Neural cell (in vitro differentiated cells): ENCODE data around the gene TTLL1. TPM values are rescaled to one million over a fixed set of nuclear protein-coding genes. Genes with fewer than 3 reads are reported as not detected.

Experiments
- H2AFZ ChIP-seq: fragments of 200-600, 300-800 bp; sonication (generic), shearing (Covaris generic); 2 replicates; pipeline ENCODE4 v1.6.0; 2014; ENCODE audit warnings: low read depth, mild to moderate bottlenecking, antibody characterized with exemption, low read length, moderate library complexity
- H3F3A ChIP-seq: fragments of 200-600 bp; shearing (Covaris generic); 2 replicates; pipeline ENCODE4 v1.6.1; 2016; ENCODE audit warnings: mild to moderate bottlenecking, moderate library complexity, mixed read lengths, antibody characterized with exemption, low read length; ENCODE audit not compliant: insufficient read depth, poor library complexity, severe bottlenecking
- H3K27ac ChIP-seq: fragments of 200-600, 300-800 bp; sonication (generic), shearing (Covaris generic); 2 replicates; pipeline ENCODE4 v1.5.1; 2014; ENCODE audit warnings: mild to moderate bottlenecking, low read length, moderate library complexity
- H3K27me3 ChIP-seq: fragments of 300-800, 200-600 bp; sonication (generic), shearing (Covaris generic); 2 replicates; pipeline ENCODE4 v1.6.0; 2014; ENCODE audit warnings: mild to moderate bottlenecking, low read depth, low read length, moderate library complexity; ENCODE audit not compliant: insufficient read depth
- H3K36me3 ChIP-seq: fragments of 300-800, 200-600 bp; sonication (generic), shearing (Covaris generic); 2 replicates; pipeline ENCODE4 v1.5.1; 2014; ENCODE audit warnings: mild to moderate bottlenecking, antibody characterized with exemption, low read length, moderate library complexity; ENCODE audit not compliant: insufficient read depth
- H3K4me2 ChIP-seq: fragments of 300-800, 200-600 bp; sonication (generic), shearing (Covaris generic); 2 replicates; pipeline ENCODE4 v1.6.0; 2014; ENCODE audit warnings: mild to moderate bottlenecking, low read length
- H3K4me3 ChIP-seq: fragments of 300-800, 200-600 bp; sonication (generic), shearing (Covaris generic); 2 replicates; pipeline ENCODE4 v1.5.1; 2014; ENCODE audit warnings: mild to moderate bottlenecking, low read length, moderate library complexity
- H3K79me2 ChIP-seq: fragments of 200-600 bp; shearing (Covaris generic); replicated peaks from 2 replicates; pipeline ENCODE4 v1.6.0; 2014; ENCODE audit warnings: mild to moderate bottlenecking, low read length, moderate library complexity; ENCODE audit not compliant: insufficient read depth
- H3K9ac ChIP-seq: fragments of 300-800, 200-600 bp; sonication (generic), shearing (Covaris generic); 2 replicates; pipeline ENCODE4 v1.6.1; 2016; ENCODE audit warnings: mild to moderate bottlenecking, low read length, mixed read lengths
- H3K9me2 ChIP-seq: fragments of 200-600 bp; shearing (Covaris generic); 2 replicates; pipeline ENCODE4 v1.6.1; 2016; ENCODE audit warnings: mild to moderate bottlenecking, low read length, mixed read lengths; ENCODE audit not compliant: insufficient read depth
- H3K9me3 ChIP-seq: fragments of 200-600, 300-800 bp; sonication (generic), shearing (Covaris generic); 2 replicates; pipeline ENCODE4 v1.6.1; 2016; ENCODE audit warnings: mild to moderate bottlenecking, mixed run types, low read length, moderate library complexity, mixed read lengths
- H4K20me1 ChIP-seq: fragments of 200-600 bp; shearing (Covaris generic); 2 replicates; pipeline ENCODE4 v1.6.1; 2016; ENCODE audit warnings: mild to moderate bottlenecking, mixed run types; ENCODE audit not compliant: insufficient read depth
- CTCF ChIP-seq: fragments of 450-650 bp; IDR thresholded peaks from 2 replicates; pipeline ENCODE4 v1.5.1; 2014; ENCODE audit warnings: antibody characterized with exemption, mild to moderate bottlenecking, moderate library complexity; ENCODE audit not compliant: poor library complexity, severe bottlenecking
- EP300 ChIP-seq: fragments of 450-650 bp; conservative IDR thresholded peaks from 2 replicates; pipeline ENCODE4 v1.6.1; 2014; ENCODE audit warnings: antibody characterized with exemption, mild to moderate bottlenecking, moderate library complexity; ENCODE audit not compliant: poor library complexity, severe bottlenecking
- EZH2 ChIP-seq: fragments of 200-600, 300-800 bp; shearing (Covaris generic), sonication (generic); IDR thresholded peaks from 2 replicates; pipeline ENCODE4 v1.6.1; 2014; ENCODE audit warnings: antibody characterized with exemption, low read length, borderline replicate concordance, mild to moderate bottlenecking; ENCODE audit not compliant: insufficient read depth, poor library complexity, severe bottlenecking
- MXI1 ChIP-seq: fragments of 450-650 bp; conservative IDR thresholded peaks from 2 replicates; pipeline ENCODE4 v1.6.1; 2014; ENCODE audit warnings: antibody characterized with exemption, mild to moderate bottlenecking; ENCODE audit not compliant: poor library complexity, severe bottlenecking
- POLR2AphosphoS5 ChIP-seq: IDR thresholded peaks from 2 replicates; pipeline ENCODE4 v1.6.1; 2012
- RAD21 ChIP-seq: fragments of 450-650 bp; conservative IDR thresholded peaks from 2 replicates; pipeline ENCODE4 v1.6.1; 2014; ENCODE audit warnings: antibody characterized with exemption, mild to moderate bottlenecking, moderate library complexity
- SMC3 ChIP-seq: fragments of 450-650 bp; conservative IDR thresholded peaks from 2 replicates; pipeline ENCODE4 v1.6.1; 2014; ENCODE audit warnings: antibody characterized with exemption, mild to moderate bottlenecking, moderate library complexity; ENCODE audit not compliant: poor library complexity
- TAF1 ChIP-seq: IDR thresholded peaks from 2 replicates; pipeline ENCODE4 v1.6.1; 2012; ENCODE audit warnings: low read depth
- polyA plus RNA-seq: library from polyadenylated mRNA; depleted of rRNA; stranded (reverse); fragments of >200 nt; gene quantifications from 2 replicates; pipeline ENCODE4 v1.2.3, GENCODE V29; 2014
- TF ChIP-seq, protein P1 (sequence below): IDR thresholded peaks from 2 replicates; pipeline ENCODE4 v1.6.1; 2012; ENCODE audit warnings: borderline replicate concordance

Gene TTLL1
- polyA plus RNA-seq, 1 donor from 2014 or later = 36.3 TPM

GRCh38 chr22:43008921-43009320, 80.3 kb downstream of the TTLL1 start:
- TF ChIP-seq POLR2AphosphoS5 (no peak), TAF1 (no peak), RAD21 (no peak), EZH2 (no peak), MXI1 (no peak), SMC3 (no peak), EP300 (no peak)
- TF ChIP-seq, protein P1, sequence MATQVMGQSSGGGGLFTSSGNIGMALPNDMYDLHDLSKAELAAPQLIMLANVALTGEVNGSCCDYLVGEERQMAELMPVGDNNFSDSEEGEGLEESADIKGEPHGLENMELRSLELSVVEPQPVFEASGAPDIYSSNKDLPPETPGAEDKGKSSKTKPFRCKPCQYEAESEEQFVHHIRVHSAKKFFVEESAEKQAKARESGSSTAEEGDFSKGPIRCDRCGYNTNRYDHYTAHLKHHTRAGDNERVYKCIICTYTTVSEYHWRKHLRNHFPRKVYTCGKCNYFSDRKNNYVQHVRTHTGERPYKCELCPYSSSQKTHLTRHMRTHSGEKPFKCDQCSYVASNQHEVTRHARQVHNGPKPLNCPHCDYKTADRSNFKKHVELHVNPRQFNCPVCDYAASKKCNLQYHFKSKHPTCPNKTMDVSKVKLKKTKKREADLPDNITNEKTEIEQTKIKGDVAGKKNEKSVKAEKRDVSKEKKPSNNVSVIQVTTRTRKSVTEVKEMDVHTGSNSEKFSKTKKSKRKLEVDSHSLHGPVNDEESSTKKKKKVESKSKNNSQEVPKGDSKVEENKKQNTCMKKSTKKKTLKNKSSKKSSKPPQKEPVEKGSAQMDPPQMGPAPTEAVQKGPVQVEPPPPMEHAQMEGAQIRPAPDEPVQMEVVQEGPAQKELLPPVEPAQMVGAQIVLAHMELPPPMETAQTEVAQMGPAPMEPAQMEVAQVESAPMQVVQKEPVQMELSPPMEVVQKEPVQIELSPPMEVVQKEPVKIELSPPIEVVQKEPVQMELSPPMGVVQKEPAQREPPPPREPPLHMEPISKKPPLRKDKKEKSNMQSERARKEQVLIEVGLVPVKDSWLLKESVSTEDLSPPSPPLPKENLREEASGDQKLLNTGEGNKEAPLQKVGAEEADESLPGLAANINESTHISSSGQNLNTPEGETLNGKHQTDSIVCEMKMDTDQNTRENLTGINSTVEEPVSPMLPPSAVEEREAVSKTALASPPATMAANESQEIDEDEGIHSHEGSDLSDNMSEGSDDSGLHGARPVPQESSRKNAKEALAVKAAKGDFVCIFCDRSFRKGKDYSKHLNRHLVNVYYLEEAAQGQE = no peak
- H3K9me2 ChIP-seq = no peaks in the 10 kb centered on the region
- no peak overlapping the region for H2AFZ ChIP-seq
- no peaks in the 10 kb centered on the region for H3K27me3 ChIP-seq
- no peak overlapping the region for H3K27ac ChIP-seq
- H3K9me3 ChIP-seq = no peaks in the 10 kb centered on the region
- no peak overlapping the region for H3K9ac ChIP-seq
- H3K36me3 ChIP-seq = no peaks in the 10 kb centered on the region
- peaks cover 47% of the 10 kb centered on the region for H3K79me2 ChIP-seq
- no peak overlapping the region for H3K4me2 ChIP-seq
- no peak overlapping the region for H3K4me3 ChIP-seq
- H4K20me1 ChIP-seq = no peaks in the 10 kb centered on the region
- H3F3A ChIP-seq = no peaks in the 10 kb centered on the region

DNA sequence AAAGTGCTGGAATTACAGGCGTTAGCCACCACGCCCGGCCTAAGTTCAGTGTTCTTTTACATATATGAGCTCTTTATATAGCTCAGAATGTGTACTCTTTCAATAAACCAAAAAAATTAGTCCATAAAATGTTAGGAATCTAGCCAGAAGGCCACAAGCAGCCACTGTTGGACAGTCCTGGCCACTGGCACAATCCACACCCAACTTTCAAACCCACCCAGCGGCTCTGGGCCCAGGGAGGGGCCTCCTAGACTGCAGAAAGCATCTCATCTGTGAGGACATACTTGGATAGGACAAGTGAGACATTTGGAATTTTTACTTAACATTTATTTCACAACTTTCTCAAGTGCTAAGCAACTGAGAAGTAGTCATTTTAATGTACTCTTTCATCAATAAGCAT, 80.7 kb downstream of the TTLL1 start:
- Histone ChIP-seq H3K79me2 (peaks cover 45% of the 10 kb centered on the region), H3K36me3 (no peaks in the 10 kb centered on the region), H3K27me3 (no peaks in the 10 kb centered on the region), H3K9ac (no peak overlapping the region), H2AFZ (no peak overlapping the region), H3F3A (no peaks in the 10 kb centered on the region), H3K9me2 (no peaks in the 10 kb centered on the region), H3K27ac (no peak overlapping the region), H3K4me2 (no peak overlapping the region), H3K9me3 (no peaks in the 10 kb centered on the region), H3K4me3 (no peak overlapping the region), H4K20me1 (no peaks in the 10 kb centered on the region)
- TF ChIP-seq POLR2AphosphoS5 = no peak
- TF ChIP-seq RAD21 = no peak

GRCh38 chr22:43007519-43008102, 81.6 kb downstream of the TTLL1 start:
- Histone ChIP-seq H3K4me3 (no peak overlapping the region), H3K79me2 (peaks cover 37% of the 10 kb centered on the region), H3K9me2 (no peaks in the 10 kb centered on the region), H3F3A (no peaks in the 10 kb centered on the region), H2AFZ (no peak overlapping the region), H3K9me3 (no peaks in the 10 kb centered on the region), H3K4me2 (no peak overlapping the region), H4K20me1 (no peaks in the 10 kb centered on the region), H3K27me3 (no peaks in the 10 kb centered on the region), H3K9ac (no peak overlapping the region), H3K27ac (no peak overlapping the region), H3K36me3 (no peaks in the 10 kb centered on the region)
- no peak for TF ChIP-seq EZH2
- TF ChIP-seq, protein P1 = no peak
- TF ChIP-seq RAD21 = no peak
- no peak for TF ChIP-seq TAF1
- no peak for TF ChIP-seq EP300
- no peak for TF ChIP-seq CTCF
- TF ChIP-seq POLR2AphosphoS5 = no peak
- no peak for TF ChIP-seq SMC3
